ENCODE measurements around the gene ZC3HAV1. TPM values are rescaled to one million over a fixed set of nuclear protein-coding genes. Genes with fewer than 3 reads are reported as not detected.

The ZC3HAV1 gene
- total and polyA plus RNA-seq, 2 of the 13 experiments (the other 11 are each of a cell fraction or from before 2014, with no cell fraction given), result 12.7 to 23.7 TPM

DNA sequence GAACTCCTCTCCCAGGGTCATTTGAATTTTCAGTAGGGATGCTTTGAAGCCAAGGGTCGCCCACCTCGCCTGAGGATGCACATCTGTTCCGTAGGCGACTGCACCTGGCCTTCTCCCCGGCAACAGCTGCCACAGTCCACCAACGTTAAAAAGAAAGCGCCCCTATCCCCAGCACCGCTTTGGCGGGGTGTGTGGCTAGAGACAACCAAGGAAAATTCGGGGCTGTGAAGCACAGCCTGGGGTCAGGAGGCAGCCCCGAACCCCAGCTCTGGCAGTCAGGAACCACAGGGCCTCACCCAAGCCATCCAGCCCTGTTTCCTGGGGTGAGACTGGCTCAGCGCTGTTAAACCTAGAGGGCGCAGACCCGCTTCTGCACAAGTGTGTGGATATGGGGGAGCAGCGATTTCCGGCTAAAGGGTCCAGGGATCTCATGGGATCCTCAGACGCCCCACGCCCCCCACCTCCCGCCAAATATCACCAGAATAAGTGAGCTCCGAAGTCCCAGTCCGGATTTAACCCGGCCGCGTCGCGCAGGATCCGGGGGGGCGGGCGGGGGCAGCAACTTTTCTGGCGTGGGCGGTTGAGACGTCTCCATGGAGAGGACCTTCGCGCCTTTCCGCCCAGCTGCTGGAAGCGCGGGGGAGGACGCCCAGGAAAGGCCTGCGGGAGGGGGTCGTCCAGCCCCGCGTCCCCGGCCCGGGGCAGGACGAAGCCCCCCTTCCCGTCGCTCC, 74.5 kb downstream of the ZC3HAV1 start (continued):
- TF ChIP-seq, protein P1, sequence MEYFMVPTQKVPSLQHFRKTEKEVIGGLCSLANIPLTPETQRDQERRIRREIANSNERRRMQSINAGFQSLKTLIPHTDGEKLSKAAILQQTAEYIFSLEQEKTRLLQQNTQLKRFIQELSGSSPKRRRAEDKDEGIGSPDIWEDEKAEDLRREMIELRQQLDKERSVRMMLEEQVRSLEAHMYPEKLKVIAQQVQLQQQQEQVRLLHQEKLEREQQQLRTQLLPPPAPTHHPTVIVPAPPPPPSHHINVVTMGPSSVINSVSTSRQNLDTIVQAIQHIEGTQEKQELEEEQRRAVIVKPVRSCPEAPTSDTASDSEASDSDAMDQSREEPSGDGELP (IDR thresholded peaks at IDR 0.05; ENCODE audit: borderline replicate concordance, low read depth), result 0 out of 2 replicates have a peak, but pooled peaks have one; percentile 26
- TF ChIP-seq ZNF30 (CRISPR knock-in tag; IDR thresholded peaks at IDR 0.05) (no peak), RARA (CRISPR knock-in tag; IDR thresholded peaks at IDR 0.05) (no peak), SAP130 (CRISPR knock-in tag; IDR thresholded peaks at IDR 0.05; ENCODE audit: low read depth) (peak; percentile 6; the same call in 1 of the 2 replicates), SRSF1 (optimal IDR thresholded peaks at IDR 0.05; ENCODE audit: low read depth, low read length) (no peak), ZNF674 (CRISPR knock-in tag; IDR thresholded peaks at IDR 0.05; ENCODE audit: low read depth) (no peak)
- TF ChIP-seq, protein P2, sequence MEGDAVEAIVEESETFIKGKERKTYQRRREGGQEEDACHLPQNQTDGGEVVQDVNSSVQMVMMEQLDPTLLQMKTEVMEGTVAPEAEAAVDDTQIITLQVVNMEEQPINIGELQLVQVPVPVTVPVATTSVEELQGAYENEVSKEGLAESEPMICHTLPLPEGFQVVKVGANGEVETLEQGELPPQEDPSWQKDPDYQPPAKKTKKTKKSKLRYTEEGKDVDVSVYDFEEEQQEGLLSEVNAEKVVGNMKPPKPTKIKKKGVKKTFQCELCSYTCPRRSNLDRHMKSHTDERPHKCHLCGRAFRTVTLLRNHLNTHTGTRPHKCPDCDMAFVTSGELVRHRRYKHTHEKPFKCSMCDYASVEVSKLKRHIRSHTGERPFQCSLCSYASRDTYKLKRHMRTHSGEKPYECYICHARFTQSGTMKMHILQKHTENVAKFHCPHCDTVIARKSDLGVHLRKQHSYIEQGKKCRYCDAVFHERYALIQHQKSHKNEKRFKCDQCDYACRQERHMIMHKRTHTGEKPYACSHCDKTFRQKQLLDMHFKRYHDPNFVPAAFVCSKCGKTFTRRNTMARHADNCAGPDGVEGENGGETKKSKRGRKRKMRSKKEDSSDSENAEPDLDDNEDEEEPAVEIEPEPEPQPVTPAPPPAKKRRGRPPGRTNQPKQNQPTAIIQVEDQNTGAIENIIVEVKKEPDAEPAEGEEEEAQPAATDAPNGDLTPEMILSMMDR (CRISPR knock-in tag; IDR thresholded peaks at IDR 0.05), result peak; percentile 37; the same call in 1 of the 2 replicates

DNA sequence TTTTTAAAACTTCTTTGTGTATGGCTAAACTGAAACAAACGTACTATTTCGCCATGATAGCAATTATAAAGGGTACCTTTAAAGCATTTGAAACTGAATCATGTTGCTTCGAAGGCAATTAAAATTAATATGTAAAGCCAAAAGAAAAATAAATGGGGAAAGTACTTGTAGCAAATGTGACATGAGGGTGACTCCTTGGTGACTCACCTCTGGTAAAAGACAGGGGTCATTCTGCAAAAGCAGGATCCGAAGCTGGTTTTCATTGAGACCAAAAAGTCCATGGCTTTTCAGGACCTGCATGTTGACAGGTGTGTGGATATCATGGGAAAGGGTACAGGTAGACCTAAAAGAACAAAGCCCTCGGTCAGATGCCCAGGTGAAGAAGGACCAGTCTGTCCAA, 75.2 kb downstream of the ZC3HAV1 start:
- intact Hi-C loops (cut with micrococcal nuclease; ENCODE audit: unreplicated experiment), result no loop called here
- Histone ChIP-seq H3K27ac (ENCODE audit: extremely low read length, insufficient read depth, low read length) (no peak overlapping the region), H4K20me1 (ENCODE audit: insufficient read depth, low read length) (peaks cover 4% of the 10 kb centered on the region; the same call in 1 of the 2 replicates), H3K9me3 (ENCODE audit: low read length) (no peaks in the 10 kb centered on the region), H3K4me3 (replicated peaks in 1 of 3; ENCODE audit: insufficient read depth in 1 of 3, low read depth in 2 of 3, low read length in 3 of 3) (peak overlapping the region; percentile 42 to 79 (median 72); a peak in 3 of 6 replicates), H3K36me3 (replicated peaks in 1 of 2; ENCODE audit: control insufficient read depth in 1 of 2, insufficient read depth in 2 of 2, low read length in 2 of 2) (peaks cover 0 to 2% of the 10 kb centered on the region in 2 experiments; a peak in 1 of 5 replicates), H3K4me2 (ENCODE audit: low read depth, low read length) (peak overlapping the region; percentile 59), H3K4me1 (ENCODE audit: insufficient read depth, low read length) (peaks cover 52% of the 10 kb centered on the region), H3K79me2 (ENCODE audit: insufficient read depth, low read length) (peaks cover 10% of the 10 kb centered on the region), H3K27me3 (ENCODE audit: control insufficient read depth in 1 of 2, insufficient read depth in 2 of 2, low read length in 2 of 2) (no peaks in the 10 kb centered on the region), H2AFZ (ENCODE audit: low read length) (no peak overlapping the region), H3K9ac (ENCODE audit: insufficient read depth, low read depth, low read length) (peak overlapping the region; percentile 74; the same call in 1 of the 2 replicates)
- no peak for TF ChIP-seq ZZZ3 (CRISPR knock-in tag; IDR thresholded peaks at IDR 0.05; ENCODE audit: borderline replicate concordance)
- TF ChIP-seq ZNF230 (CRISPR knock-in tag; IDR thresholded peaks at IDR 0.05), result no peak
- no peak for ATAC-seq
- BruUV-seq (replicated peaks), result TSS peak; percentile 62
- FAIRE-seq, result no peak
- no peak for DNase-seq (ENCODE audit: low spot score)
- in situ Hi-C loops (cut with HindIII; ENCODE audit: extremely low pct_ligation_motif_present, low pct_unique_long_range_greater_than_20kb), result no loop called here
- ChIA-PET POLR2A (interaction anchor here (1.2 kb wide), 1 partner anchor 41 kb away, joined by 3 read pairs; no protein-coding TSS in a partner anchor), CTCF (ENCODE audit: low intra/inter-chr PET ratio, low total read pairs) (no interaction called here)
- WGBS (ENCODE audit: low lambda C conversion rate), result 57% methylated on average over 5 of the region's 5 CpGs
